NT2/D1 (cell line): ENCODE results near the gene ECSCR.
"Not testable (repeated sequence)": the region's sequence is repeated elsewhere in the genome, so short reads cannot be mapped to it uniquely, and the experiment has no call there.

Experiments used
- DNase-seq: peaks from one replicate; pipeline ENCODE4 v3.0.0-alpha.2; 2011; ENCODE audit warnings: low read depth, low spot score
- H3K27me3 ChIP-seq: 2 replicates; pipeline ENCODE4 v1.6.0; 2011; ENCODE audit warnings: mild to moderate bottlenecking; ENCODE audit not compliant: insufficient read length, insufficient read depth
- H3K36me3 ChIP-seq: 2 replicates; pipeline ENCODE4 v1.6.1; 2011; ENCODE audit warnings: mild to moderate bottlenecking, low read length, mixed read lengths; ENCODE audit not compliant: insufficient read depth, insufficient read length
- H3K4me1 ChIP-seq: 2 replicates; pipeline ENCODE4 v1.5.1; 2011; ENCODE audit not compliant: insufficient read depth, insufficient read length
- H3K4me3 ChIP-seq: 2 replicates; pipeline ENCODE4 v1.5.1; 2011; ENCODE audit warnings: low read depth; ENCODE audit not compliant: insufficient read length
- H3K9ac ChIP-seq: 2 replicates; pipeline ENCODE4 v1.6.0; 2011; ENCODE audit warnings: low read depth; ENCODE audit not compliant: insufficient read length
- H3K9me3 ChIP-seq: 2 replicates; pipeline ENCODE4 v1.5.1; 2011; ENCODE audit warnings: mild to moderate bottlenecking, low read length; ENCODE audit not compliant: insufficient read depth
- SUZ12 ChIP-seq: IDR thresholded peaks from 2 replicates; pipeline ENCODE4 v1.6.1; 2011; ENCODE audit not compliant: insufficient read length, insufficient read depth; ENCODE audit errors: extremely low read depth
- YY1 ChIP-seq: IDR thresholded peaks from 2 replicates; pipeline ENCODE4 v1.6.1; 2011; ENCODE audit not compliant: insufficient read length, insufficient read depth
- ZNF274 ChIP-seq: IDR thresholded peaks from 2 replicates; pipeline ENCODE4 v1.6.1; 2011; ENCODE audit warnings: mild to moderate bottlenecking, low read depth, low read length

The ECSCR gene

DNA sequence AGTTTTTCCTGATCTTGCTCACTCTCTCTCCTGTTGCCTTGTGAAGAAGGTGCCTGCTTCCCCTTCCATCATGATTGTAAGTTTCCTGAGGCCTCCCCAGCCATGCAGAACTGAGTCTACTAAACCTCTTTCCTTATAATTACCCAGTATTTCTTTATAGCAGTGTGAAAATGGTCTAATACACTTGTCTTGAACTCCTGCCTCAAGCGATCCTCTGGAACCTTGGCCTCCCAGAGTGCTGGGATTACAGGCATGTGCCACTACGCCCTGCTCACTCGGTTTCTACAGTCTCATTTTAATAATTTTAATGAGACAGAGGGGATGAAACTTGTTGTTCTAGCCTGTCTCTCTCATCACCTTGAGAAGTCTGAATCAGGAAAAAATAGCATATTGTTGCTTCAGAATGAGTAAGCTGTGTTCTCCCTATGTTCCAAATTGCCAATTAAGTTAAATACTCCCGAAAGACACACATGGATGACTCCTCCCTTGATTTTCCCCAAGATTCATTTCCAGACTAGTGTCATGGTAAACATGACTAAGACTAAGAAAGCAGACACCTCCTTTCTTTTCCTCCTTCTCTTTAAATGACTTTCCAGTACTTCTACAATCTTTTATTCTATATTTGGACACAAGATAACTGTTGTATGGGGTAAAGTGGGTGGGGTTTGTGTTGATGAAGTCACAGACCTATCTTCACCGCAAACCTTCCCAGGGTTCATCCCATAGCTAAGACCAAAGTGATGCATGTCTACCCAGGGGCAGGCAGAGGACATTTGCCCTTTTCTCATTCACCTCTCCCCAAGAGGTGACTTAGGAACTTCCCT lies 15.4 kb downstream of the ECSCR start:
- Histone ChIP-seq H3K36me3 (peaks cover 16% of the 10 kb centered on the region), H3K4me1 (no peaks in the 10 kb centered on the region), H3K4me3 (no peak overlapping the region), H3K9me3 (no peaks in the 10 kb centered on the region), H3K27me3 (no peaks in the 10 kb centered on the region), H3K9ac (no peak overlapping the region)
- no peak for TF ChIP-seq SUZ12
- no peak for TF ChIP-seq ZNF274
- no peak for TF ChIP-seq YY1
- no peak for DNase-seq

DNA sequence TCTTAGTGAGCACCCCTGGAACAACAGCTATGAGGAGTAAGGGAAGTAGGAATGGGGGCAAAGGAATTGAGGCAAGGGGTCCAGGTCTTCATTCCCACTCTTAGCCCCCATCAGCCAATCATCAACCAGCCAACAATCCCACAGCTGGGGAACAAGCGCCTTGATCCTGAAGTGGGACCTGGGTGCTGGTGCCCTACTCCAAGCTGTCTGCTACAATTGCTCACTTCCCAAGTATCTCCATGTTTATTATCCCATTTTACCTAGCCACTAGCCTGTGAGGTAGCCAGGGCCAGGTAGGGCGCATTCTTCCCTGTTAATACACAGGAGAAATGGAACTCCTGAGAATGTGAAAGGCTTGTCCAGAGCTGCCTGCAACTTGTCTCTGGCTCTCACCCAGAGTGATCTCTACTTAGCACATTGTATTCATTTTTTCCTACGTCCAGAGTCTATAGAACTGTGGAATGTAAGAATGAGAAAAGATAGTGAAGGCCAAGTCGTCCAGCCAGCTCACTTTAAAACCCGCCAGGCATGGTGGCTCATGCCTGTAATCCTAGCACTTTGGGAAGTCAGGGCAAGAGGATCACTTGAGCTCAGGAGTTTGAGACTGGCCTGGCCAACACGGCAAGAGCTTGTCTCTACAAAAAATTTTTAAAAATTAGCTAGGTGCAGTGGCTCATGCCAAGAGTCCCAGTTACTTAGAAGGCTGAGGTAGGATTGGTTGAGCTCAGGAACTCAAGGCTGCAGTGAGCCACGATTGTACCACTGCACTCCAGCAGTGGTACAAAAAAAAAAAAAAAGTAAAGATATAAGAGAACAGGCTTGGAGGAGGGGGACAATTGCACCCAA lies 17.0 kb downstream of the ECSCR start:
- Histone ChIP-seq H3K4me3 (no peak overlapping the region), H3K4me1 (no peaks in the 10 kb centered on the region), H3K27me3 (no peaks in the 10 kb centered on the region), H3K9ac (no peak overlapping the region), H3K36me3 (peaks cover 4% of the 10 kb centered on the region), H3K9me3 (no peaks in the 10 kb centered on the region)
- no peak for TF ChIP-seq ZNF274
- TF ChIP-seq YY1, result no peak
- no peak for TF ChIP-seq SUZ12
- DNase-seq, result no peak

DNA sequence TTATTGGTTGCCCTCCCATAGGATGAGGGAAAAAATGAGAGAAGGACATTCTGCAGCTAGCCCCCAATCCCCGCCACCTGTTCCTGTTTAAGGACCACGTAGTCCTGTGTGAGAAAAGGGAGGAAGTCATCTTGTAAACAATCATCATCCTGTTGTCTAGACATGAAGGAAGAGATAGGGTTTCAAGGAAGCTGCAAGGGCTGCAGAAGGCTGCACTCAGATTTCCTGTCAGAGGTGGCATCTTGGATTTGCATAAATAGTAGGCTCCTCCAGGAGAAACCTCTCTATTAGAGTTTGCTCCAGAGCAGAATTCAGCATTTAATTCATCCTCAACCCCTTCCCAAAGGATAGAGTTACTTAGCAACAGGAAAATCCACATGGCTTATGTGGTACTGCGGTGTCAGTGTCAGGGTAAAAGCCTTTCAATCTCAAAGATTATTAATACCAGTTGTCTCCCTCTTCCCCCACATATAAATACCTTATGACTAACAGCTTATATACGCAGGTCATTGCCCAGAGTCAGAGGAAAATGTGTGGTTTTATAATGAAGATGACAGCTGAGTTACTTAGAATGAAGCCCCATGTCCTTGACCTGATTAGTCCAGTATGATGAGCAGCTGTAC lies 18.6 kb downstream of the ECSCR start:
- no peak overlapping the region for H3K9ac ChIP-seq
- no peaks in the 10 kb centered on the region for H3K4me1 ChIP-seq
- H3K27me3 ChIP-seq, result no peaks in the 10 kb centered on the region
- no peak overlapping the region for H3K4me3 ChIP-seq
- TF ChIP-seq YY1 (no peak), SUZ12 (no peak)
- no peak for DNase-seq
- peaks cover 4% of the 10 kb centered on the region for H3K36me3 ChIP-seq
- no peaks in the 10 kb centered on the region for H3K9me3 ChIP-seq

DNA sequence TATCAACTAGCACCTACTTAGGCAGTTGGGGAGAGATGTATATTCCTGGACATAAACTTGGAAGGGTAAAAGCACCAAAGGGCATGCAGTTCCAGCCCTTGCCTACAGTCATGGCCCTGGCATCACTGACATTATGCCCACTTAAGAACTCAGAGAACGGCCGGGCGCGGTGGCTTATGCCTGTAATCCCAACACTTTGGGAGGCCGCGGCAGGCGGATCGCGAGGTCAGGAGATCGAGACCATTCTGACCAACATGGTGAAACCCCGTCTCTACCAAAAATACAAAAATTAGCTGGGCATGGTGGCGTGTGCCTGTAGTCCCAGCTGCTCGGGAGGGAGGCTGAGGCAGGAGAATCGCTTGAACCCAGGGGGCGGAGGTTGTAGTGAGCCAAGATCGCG lies 22.1 kb downstream of the ECSCR start:
- H3K36me3 ChIP-seq, H3K4me1 ChIP-seq, H3K9me3 ChIP-seq, H3K4me3 ChIP-seq, H3K9ac ChIP-seq, DNase-seq, H3K27me3 ChIP-seq: not testable (repeated sequence)

DNA sequence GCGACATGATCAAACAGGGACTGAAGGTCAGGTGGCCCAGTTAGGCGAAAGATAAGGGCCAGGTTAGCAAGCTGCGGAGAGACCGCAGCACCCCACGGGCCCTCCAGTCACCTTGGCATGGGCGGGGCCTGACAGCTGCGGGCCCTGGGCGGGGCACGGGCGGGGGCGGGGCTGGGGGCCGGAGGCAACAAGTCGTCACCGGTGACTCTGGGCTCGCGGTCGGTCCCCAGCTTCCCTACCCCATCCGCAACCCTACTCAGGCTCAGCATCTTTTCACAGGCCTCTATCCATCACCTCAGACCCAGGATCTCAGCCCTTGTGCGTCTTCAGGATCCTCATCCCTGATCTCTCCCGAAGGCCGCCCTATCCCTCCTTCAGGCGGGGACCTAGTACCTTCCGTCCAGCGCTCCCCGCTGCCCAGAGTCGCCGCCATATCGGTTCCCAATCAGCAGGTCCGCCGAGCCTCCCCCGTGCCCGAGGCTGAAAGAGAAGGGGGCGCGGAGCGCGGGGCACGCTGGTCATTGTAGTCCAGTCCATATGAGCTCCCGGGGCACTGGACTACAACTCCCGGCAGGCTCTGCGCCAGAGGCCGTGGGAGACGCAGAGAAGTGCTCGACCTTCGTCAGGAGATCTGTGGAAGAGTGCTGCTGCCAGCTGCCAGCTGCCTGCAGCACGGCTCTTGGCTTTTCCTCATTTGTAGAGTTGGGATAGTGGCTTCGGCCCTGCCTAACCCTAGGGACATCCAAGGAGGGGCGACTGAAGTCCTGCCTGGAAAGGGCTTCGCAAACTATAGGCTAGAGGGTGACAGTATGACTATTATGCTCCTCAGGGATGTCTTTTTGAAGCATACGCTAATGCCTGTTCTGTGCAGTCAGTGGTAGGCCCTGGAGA lies 23.3 kb downstream of the ECSCR start, which contains the start of gene DNAJC18:
TSS of gene DNAJC18 (minus strand) at position 513 of the 891 bp plus-strand sequence. CDS start at position 433, 80 bp downstream.
- Histone ChIP-seq H3K36me3 (peaks cover 4% of the 10 kb centered on the region), H3K9me3 (no peaks in the 10 kb centered on the region), H3K27me3 (no peaks in the 10 kb centered on the region), H3K4me1 (no peaks in the 10 kb centered on the region), H3K9ac (peak within 1 kb of the TSS; percentile 93), H3K4me3 (peak within 1 kb of the TSS; percentile 84)
- no peak for TF ChIP-seq ZNF274
- DNase-seq, result peak; percentile 77

DNA sequence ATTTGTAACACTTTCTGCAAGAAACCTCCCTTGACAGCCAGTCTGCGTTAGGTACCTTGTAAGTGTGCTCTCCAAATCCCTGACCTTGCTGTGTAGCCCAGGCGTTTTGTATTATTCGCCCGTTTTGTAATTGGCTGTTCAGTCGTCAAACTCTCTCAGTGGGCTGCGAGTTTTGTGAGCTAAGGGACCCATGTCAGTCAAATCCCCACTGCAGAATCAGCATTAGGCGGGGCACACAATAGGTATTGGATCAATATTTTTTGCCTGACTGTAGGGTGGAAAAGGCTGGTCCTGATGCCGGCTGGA lies 23.9 kb downstream of the ECSCR start:
- peak overlapping the region; percentile 2 for H3K9ac ChIP-seq
- H3K4me1 ChIP-seq, result no peaks in the 10 kb centered on the region
- H3K27me3 ChIP-seq, result no peaks in the 10 kb centered on the region
- TF ChIP-seq YY1, result no peak
- TF ChIP-seq ZNF274, result no peak
- TF ChIP-seq SUZ12, result no peak
- H3K36me3 ChIP-seq, result peaks cover 5% of the 10 kb centered on the region
- H3K4me3 ChIP-seq, result peak overlapping the region; percentile 84
- DNase-seq, result no peak
- H3K9me3 ChIP-seq, result no peaks in the 10 kb centered on the region
